ELF-1 (cell line): Measurements from ENCODE around the gene ABCA1.
A peak's percentile ranks its signal among the peaks of the same experiment; 100 is the strongest.
"Not testable (repeated sequence)": the region's sequence is repeated elsewhere in the genome, so short reads cannot be mapped to it uniquely, and the experiment has no call there.

Source experiments
- DNase-seq: peaks from one replicate; pipeline ENCODE4 v3.0.0-alpha.2; 2016; ENCODE audit warnings: low read depth, low spot score

The ABCA1 gene

GRCh38 chr9:104869811-104870210 is 58.1 kb downstream of the ABCA1 start:
- no peak for DNase-seq

- peak; percentile 87 for DNase-seq
Observed at GRCh38 chr9:104868687-104869404, 59.1 kb downstream of the ABCA1 start.

GRCh38 chr9:104868303-104868686 is 59.7 kb downstream of the ABCA1 start:
- DNase-seq = peak; percentile 36

GRCh38 chr9:104866191-104866590 is 61.8 kb downstream of the ABCA1 start:
- no peak for DNase-seq

GRCh38 chr9:104864675-104865104 is 63.3 kb downstream of the ABCA1 start:
- peak; percentile 23 for DNase-seq

- DNase-seq = peak; percentile 78
Observed at GRCh38 chr9:104863180-104863883, 64.6 kb downstream of the ABCA1 start.

GRCh38 chr9:104861397-104861796 is 66.6 kb downstream of the ABCA1 start:
- DNase-seq = no peak

- DNase-seq = no peak
Observed at GRCh38 chr9:104860263-104860662, 67.7 kb downstream of the ABCA1 start.

- no peak for DNase-seq
Observed at GRCh38 chr9:104858846-104859245, 69.1 kb downstream of the ABCA1 start.

GRCh38 chr9:104858271-104858670 is 69.7 kb downstream of the ABCA1 start:
- no peak for DNase-seq

GRCh38 chr9:104856413-104856941 is 71.5 kb downstream of the ABCA1 start:
- no peak for DNase-seq

- DNase-seq = no peak
Observed at GRCh38 chr9:104855807-104856206, 72.1 kb downstream of the ABCA1 start.

GRCh38 chr9:104855258-104855657 is 72.7 kb downstream of the ABCA1 start:
- not testable (repeated sequence) for DNase-seq

GRCh38 chr9:104854613-104855012 is 73.3 kb downstream of the ABCA1 start:
- DNase-seq = no peak

- no peak for DNase-seq
Observed at GRCh38 chr9:104853683-104854082, 74.3 kb downstream of the ABCA1 start.

- no peak for DNase-seq
Observed at GRCh38 chr9:104853159-104853558, 74.8 kb downstream of the ABCA1 start.

- DNase-seq = no peak
Observed at GRCh38 chr9:104851546-104851920, 76.4 kb downstream of the ABCA1 start.

GRCh38 chr9:104850786-104851545 is 77.0 kb downstream of the ABCA1 start:
- no peak for DNase-seq

GRCh38 chr9:104849023-104849422 is 78.9 kb downstream of the ABCA1 start:
- DNase-seq = no peak

GRCh38 chr9:104844710-104845109 is 83.2 kb downstream of the ABCA1 start:
- no peak for DNase-seq

- no peak for DNase-seq
Observed at GRCh38 chr9:104843644-104844240, 84.2 kb downstream of the ABCA1 start.

- DNase-seq = peak; percentile 21
Observed at GRCh38 chr9:104842698-104843097, 85.3 kb downstream of the ABCA1 start.
